KMS-11 (cell line): Measurements from ENCODE around the gene LACTB.

Source experiments
- H2AFZ ChIP-seq: fragments of 200-600 bp; sonication (generic); 2 replicates; pipeline ENCODE4 v1.6.1; 2016; ENCODE audit warnings: antibody characterized with exemption, mixed run types, low read depth
- H3K27ac ChIP-seq: fragments of 200-600 bp; sonication (generic); 2 replicates; pipeline ENCODE4 v1.6.1; 2016; ENCODE audit warnings: mild to moderate bottlenecking, mixed run types
- H3K27me3 ChIP-seq: fragments of 200-600 bp; sonication (generic); 2 replicates; pipeline ENCODE4 v1.6.1; 2017; ENCODE audit warnings: mild to moderate bottlenecking, low read depth, mixed run types, moderate library complexity; ENCODE audit not compliant: insufficient read depth
- H3K36me3 ChIP-seq: fragments of 200-600 bp; sonication (generic); 2 replicates; pipeline ENCODE4 v1.6.1; 2017; ENCODE audit warnings: mild to moderate bottlenecking, mixed run types; ENCODE audit not compliant: insufficient read depth
- H3K4me1 ChIP-seq: fragments of 200-600 bp; sonication (generic); 2 replicates; pipeline ENCODE4 v1.6.1; 2016; ENCODE audit warnings: mild to moderate bottlenecking, low read depth, mixed run types; ENCODE audit not compliant: poor library complexity, severe bottlenecking
- H3K4me2 ChIP-seq: fragments of 200-600 bp; sonication (generic); 2 replicates; pipeline ENCODE4 v1.7.0; 2016; ENCODE audit warnings: mild to moderate bottlenecking, mixed run types
- H3K4me3 ChIP-seq: fragments of 200-600 bp; sonication (generic); IDR thresholded peaks from 2 replicates; pipeline ENCODE4 v1.6.1; 2017; ENCODE audit warnings: low read depth, low read length, mixed read lengths; ENCODE audit not compliant: insufficient read depth
- H3K79me2 ChIP-seq: fragments of 200-600 bp; sonication (generic); 2 replicates; pipeline ENCODE4 v1.6.1; 2016; ENCODE audit warnings: low read depth, mixed run types; ENCODE audit not compliant: insufficient read depth
- H3K9ac ChIP-seq: fragments of 200-600 bp; sonication (generic); 2 replicates; pipeline ENCODE4 v1.6.1; 2016; ENCODE audit warnings: mild to moderate bottlenecking, mixed run types
- H4K20me1 ChIP-seq: fragments of 200-600 bp; sonication (generic); 2 replicates; pipeline ENCODE4 v1.6.1; 2016; ENCODE audit warnings: mild to moderate bottlenecking, mixed run types; ENCODE audit not compliant: insufficient read depth
- CTCF ChIP-seq: fragments of 200-600 bp; sonication (generic); conservative IDR thresholded peaks from 2 replicates; pipeline ENCODE4 v1.6.1; 2017; ENCODE audit warnings: low read depth, mild to moderate bottlenecking, antibody characterized with exemption, low read length, moderate library complexity, mixed read lengths

Gene LACTB

GRCh38 chr15:63136742-63137141 is 15.1 kb downstream of the LACTB start:
- H3K36me3 ChIP-seq = no peaks in the 10 kb centered on the region
- H3K27me3 ChIP-seq = no peaks in the 10 kb centered on the region
- H3K4me1 ChIP-seq = no peaks in the 10 kb centered on the region
- H4K20me1 ChIP-seq = no peaks in the 10 kb centered on the region
- no peak for TF ChIP-seq CTCF
- no peak overlapping the region for H3K4me2 ChIP-seq
- H2AFZ ChIP-seq = no peak overlapping the region
- no peak overlapping the region for H3K4me3 ChIP-seq
- no peaks in the 10 kb centered on the region for H3K79me2 ChIP-seq
- H3K27ac ChIP-seq = no peak overlapping the region
- H3K9ac ChIP-seq = no peak overlapping the region

- Histone ChIP-seq H4K20me1 (no peaks in the 10 kb centered on the region), H3K36me3 (no peaks in the 10 kb centered on the region), H3K27ac (no peak overlapping the region), H3K79me2 (no peaks in the 10 kb centered on the region), H3K9ac (no peak overlapping the region), H3K4me3 (no peak overlapping the region), H3K4me1 (no peaks in the 10 kb centered on the region), H2AFZ (no peak overlapping the region), H3K27me3 (no peaks in the 10 kb centered on the region), H3K4me2 (no peak overlapping the region)
- no peak for TF ChIP-seq CTCF
Measured at GRCh38 chr15:63140936-63141335, 19.3 kb downstream of the LACTB start.

GRCh38 chr15:63145426-63145825 is 23.8 kb downstream of the LACTB start:
- Histone ChIP-seq H3K4me2 (no peak overlapping the region), H2AFZ (no peak overlapping the region), H3K27me3 (no peaks in the 10 kb centered on the region), H3K79me2 (no peaks in the 10 kb centered on the region), H3K9ac (no peak overlapping the region), H3K4me1 (no peaks in the 10 kb centered on the region), H3K36me3 (no peaks in the 10 kb centered on the region), H3K27ac (no peak overlapping the region), H3K4me3 (no peak overlapping the region), H4K20me1 (no peaks in the 10 kb centered on the region)
- TF ChIP-seq CTCF = no peak

GRCh38 chr15:63146684-63147083 is 25.0 kb downstream of the LACTB start:
- Histone ChIP-seq H3K27me3 (no peaks in the 10 kb centered on the region), H3K9ac (no peak overlapping the region), H4K20me1 (no peaks in the 10 kb centered on the region), H3K4me3 (no peak overlapping the region), H3K4me2 (no peak overlapping the region), H3K36me3 (no peaks in the 10 kb centered on the region), H3K27ac (no peak overlapping the region), H3K79me2 (no peaks in the 10 kb centered on the region), H3K4me1 (no peaks in the 10 kb centered on the region), H2AFZ (no peak overlapping the region)
- no peak for TF ChIP-seq CTCF
